ENCODE measurements around the gene SORCS2. TPM values are rescaled to one million over a fixed set of nuclear protein-coding genes. Genes with fewer than 3 reads are reported as not detected.

The SORCS2 gene
- total RNA-seq, 2 donors from 2014 or later, result 0.54 to 0.74 TPM

DNA sequence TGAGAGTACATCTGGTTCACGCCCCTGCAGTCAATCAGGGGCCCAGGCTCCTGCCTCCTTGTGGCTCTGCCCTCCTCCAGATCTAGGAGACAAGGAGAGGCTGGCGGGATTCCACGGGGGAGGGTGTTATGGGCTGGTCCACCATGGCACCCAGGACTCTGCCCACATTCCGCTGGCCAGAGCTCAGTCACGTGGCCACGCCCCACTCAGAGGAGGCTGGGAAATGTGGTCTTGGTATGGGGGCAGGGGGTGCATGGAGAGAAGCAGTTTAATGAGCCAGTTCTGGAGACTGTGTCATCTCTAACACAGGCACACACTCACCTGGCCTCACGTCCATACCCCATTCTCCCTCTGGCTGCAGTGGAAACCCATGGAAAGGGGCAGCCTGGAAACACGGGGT lies 273.9 kb downstream of the SORCS2 start:
- Histone ChIP-seq H3K4me3 (no peak overlapping the region), H3K27me3 (no peaks in the 10 kb centered on the region), H3K4me1 (no peaks in the 10 kb centered on the region), H3K9me3 (no peaks in the 10 kb centered on the region), H3K36me3 (no peaks in the 10 kb centered on the region), H3K27ac (no peak overlapping the region), H3K9ac (ENCODE audit: low read depth in 2 of 2, low read length in 2 of 2) (no peak overlapping the region)
- TF ChIP-seq, protein P1, sequence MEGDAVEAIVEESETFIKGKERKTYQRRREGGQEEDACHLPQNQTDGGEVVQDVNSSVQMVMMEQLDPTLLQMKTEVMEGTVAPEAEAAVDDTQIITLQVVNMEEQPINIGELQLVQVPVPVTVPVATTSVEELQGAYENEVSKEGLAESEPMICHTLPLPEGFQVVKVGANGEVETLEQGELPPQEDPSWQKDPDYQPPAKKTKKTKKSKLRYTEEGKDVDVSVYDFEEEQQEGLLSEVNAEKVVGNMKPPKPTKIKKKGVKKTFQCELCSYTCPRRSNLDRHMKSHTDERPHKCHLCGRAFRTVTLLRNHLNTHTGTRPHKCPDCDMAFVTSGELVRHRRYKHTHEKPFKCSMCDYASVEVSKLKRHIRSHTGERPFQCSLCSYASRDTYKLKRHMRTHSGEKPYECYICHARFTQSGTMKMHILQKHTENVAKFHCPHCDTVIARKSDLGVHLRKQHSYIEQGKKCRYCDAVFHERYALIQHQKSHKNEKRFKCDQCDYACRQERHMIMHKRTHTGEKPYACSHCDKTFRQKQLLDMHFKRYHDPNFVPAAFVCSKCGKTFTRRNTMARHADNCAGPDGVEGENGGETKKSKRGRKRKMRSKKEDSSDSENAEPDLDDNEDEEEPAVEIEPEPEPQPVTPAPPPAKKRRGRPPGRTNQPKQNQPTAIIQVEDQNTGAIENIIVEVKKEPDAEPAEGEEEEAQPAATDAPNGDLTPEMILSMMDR (IDR thresholded peaks at IDR 0.05), result no peak
- intact Hi-C loops (cut with DNase I), result loop anchor here (10.0 kb wide), 1 partner anchor 271 kb away; the partner anchor contains the start of gene SORCS2
- no peak for DNase-seq

DNA sequence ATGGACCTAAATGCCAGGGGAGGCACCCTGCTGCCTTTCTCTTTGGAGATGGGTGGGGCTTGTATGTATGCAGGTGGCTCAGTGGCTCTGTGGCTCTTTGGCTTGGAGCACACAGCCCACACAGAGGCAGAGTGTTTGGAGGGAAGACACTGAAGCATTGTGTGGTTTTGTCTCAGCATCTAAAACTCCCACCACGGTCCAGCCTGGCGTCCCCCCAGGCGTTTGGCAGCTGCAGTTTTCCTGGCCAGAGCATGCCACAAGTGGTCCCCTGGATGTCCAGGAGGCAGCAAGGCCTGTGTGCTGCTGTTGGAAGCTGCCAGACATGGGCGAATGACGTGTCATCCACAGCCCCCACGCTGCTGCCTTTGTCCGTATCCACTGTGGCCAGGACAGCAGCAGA lies 274.6 kb downstream of the SORCS2 start:
- DNase-seq, result no peak
- H3K4me3 ChIP-seq, result no peak overlapping the region
- TF ChIP-seq, protein P1 (IDR thresholded peaks at IDR 0.05), result no peak
- H3K9ac ChIP-seq (ENCODE audit: low read depth in 2 of 2, low read length in 2 of 2), result no peak overlapping the region
- no peaks in the 10 kb centered on the region for H3K4me1 ChIP-seq
- intact Hi-C loops (cut with DNase I), result loop anchor here (10.0 kb wide), 1 partner anchor 272 kb away; the partner anchor contains the start of gene SORCS2
- no peaks in the 10 kb centered on the region for H3K27me3 ChIP-seq
- H3K36me3 ChIP-seq, result no peaks in the 10 kb centered on the region
- H3K9me3 ChIP-seq, result no peaks in the 10 kb centered on the region
- H3K27ac ChIP-seq, result no peak overlapping the region

DNA sequence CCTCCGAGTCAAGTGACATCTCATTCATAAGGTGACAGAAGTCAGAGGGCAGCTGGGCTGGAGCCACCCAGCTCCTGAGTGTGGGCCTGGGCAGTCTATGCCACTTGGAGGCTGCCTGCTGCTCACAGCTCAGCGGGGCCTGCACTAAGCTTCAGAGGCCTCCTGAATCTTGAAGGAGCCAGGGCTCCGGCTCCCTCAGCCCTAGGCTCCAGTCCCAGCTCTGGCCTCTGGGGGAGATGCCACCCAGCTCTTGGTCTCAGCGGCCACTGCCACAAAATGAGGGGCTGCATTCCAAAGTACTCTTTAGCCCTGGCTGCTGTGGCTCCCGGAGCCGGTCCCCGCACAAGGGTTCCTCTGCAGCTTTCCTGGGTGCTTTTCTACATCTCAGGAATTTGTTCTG lies 275.1 kb downstream of the SORCS2 start:
- no peak overlapping the region for H3K9ac ChIP-seq (ENCODE audit: low read depth in 2 of 2, low read length in 2 of 2)
- no peaks in the 10 kb centered on the region for H3K9me3 ChIP-seq
- no peaks in the 10 kb centered on the region for H3K27me3 ChIP-seq
- no peaks in the 10 kb centered on the region for H3K4me1 ChIP-seq
- H3K4me3 ChIP-seq, result no peak overlapping the region
- H3K36me3 ChIP-seq, result no peaks in the 10 kb centered on the region
- intact Hi-C loops (cut with DNase I), result loop anchor here (10.0 kb wide), 1 partner anchor 273 kb away; the partner anchor contains the start of gene SORCS2
- TF ChIP-seq, protein P1 (IDR thresholded peaks at IDR 0.05), result no peak
- no peak overlapping the region for H3K27ac ChIP-seq
- DNase-seq, result no peak

DNA sequence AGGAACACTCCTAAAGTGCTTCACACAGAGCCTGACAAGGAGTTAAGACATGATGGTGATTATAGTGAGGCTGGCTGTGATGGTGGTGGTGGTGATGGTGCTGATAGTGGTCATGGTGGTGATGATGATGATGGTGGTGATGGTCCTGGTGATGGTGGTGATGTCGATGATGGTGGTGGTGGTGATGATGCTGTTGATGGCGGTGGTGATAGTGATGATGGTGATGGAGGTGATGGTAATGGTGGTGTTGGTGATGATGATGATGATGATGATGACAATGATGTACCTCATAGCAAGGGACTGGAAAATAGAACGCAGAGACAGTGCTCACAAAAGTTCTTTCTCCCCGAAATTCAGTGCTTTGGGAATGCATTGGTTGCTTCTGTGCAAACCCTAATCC lies 276.7 kb downstream of the SORCS2 start:
- Histone ChIP-seq H3K4me1 (no peaks in the 10 kb centered on the region), H3K4me3 (no peak overlapping the region), H3K9ac (ENCODE audit: low read depth in 2 of 2, low read length in 2 of 2) (no peak overlapping the region), H3K36me3 (no peaks in the 10 kb centered on the region), H3K27me3 (no peaks in the 10 kb centered on the region), H3K9me3 (no peaks in the 10 kb centered on the region), H3K27ac (no peak overlapping the region)
- TF ChIP-seq, protein P1 (IDR thresholded peaks at IDR 0.05), result no peak
- intact Hi-C loops (cut with DNase I), result loop anchor here (10.0 kb wide), 1 partner anchor 274 kb away; the partner anchor contains the start of gene SORCS2
- no peak for DNase-seq

DNA sequence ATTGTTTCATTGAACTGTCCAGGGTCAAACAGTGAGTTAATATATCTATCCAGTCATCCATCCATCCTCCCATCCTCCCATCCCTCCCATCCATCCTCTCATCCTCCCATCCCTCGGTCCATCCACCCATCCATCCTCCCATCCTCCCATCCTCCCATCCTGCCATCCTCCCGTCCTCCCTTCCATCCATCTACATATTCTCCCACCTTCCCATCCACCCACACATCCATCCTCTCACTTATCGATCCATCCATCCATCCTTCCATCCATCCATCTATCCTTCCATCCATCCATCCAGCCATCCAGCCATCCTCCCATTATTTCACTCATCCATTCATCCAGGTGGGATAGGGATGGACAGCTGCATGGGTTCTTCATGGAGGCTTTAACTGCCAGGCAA lies 277.8 kb downstream of the SORCS2 start:
- H3K4me3 ChIP-seq, result no peak overlapping the region
- TF ChIP-seq, protein P1 (IDR thresholded peaks at IDR 0.05), result no peak
- no peaks in the 10 kb centered on the region for H3K27me3 ChIP-seq
- no peak overlapping the region for H3K27ac ChIP-seq
- intact Hi-C loops (cut with DNase I), result no loop called here
- H3K4me1 ChIP-seq, result no peaks in the 10 kb centered on the region
- no peaks in the 10 kb centered on the region for H3K9me3 ChIP-seq
- DNase-seq, result no peak
- H3K9ac ChIP-seq (ENCODE audit: low read depth in 2 of 2, low read length in 2 of 2), result no peak overlapping the region
- H3K36me3 ChIP-seq, result no peaks in the 10 kb centered on the region
